Breast epithelium (tissue), 4 donors: ENCODE measurements around the gene SLC48A1. TPM values are rescaled to one million over a fixed set of nuclear protein-coding genes. Genes with fewer than 3 reads are reported as not detected.

Experiments
- DNase-seq, 2 donors: peaks; one replicate each; pipeline ENCODE4 v3.0.0-alpha.2; 2019; ENCODE audit warnings: low spot score in 2 of 2
- H3K27ac ChIP-seq, 2 donors: fragments of 200-600 bp; sonication (generic) in 1 of 2; one replicate each; pipeline ENCODE4 v1.5.1; 2016 to 2019; ENCODE audit warnings: mild to moderate bottlenecking in 1 of 2
- H3K27me3 ChIP-seq, 2 donors: fragments of 200-600 bp; sonication (generic) in 1 of 2; one replicate each; pipeline versions ENCODE4 v1.5.1 to v1.6.0; 2017 to 2019; ENCODE audit warnings: control low read depth in 1 of 2, mild to moderate bottlenecking in 1 of 2
- H3K36me3 ChIP-seq: fragments of 200-600 bp; one replicate; pipeline ENCODE4 v1.5.1; 2019
- H3K4me1 ChIP-seq, 2 donors: fragments of 200-600 bp; sonication (generic); one replicate each; pipeline ENCODE4 v1.5.1; 2016 to 2019; ENCODE audit warnings: control low read depth in 1 of 2
- H3K4me3 ChIP-seq, 3 donors: fragments of 200-600 bp; sonication (generic); 1 replicate in 2 of 3; 2 replicates in 1 of 3; pipeline ENCODE4 v1.5.1; 2016 to 2019; ENCODE audit warnings: mild to moderate bottlenecking in 3 of 3, moderate library complexity in 2 of 3
- H3K9me3 ChIP-seq, 2 donors: fragments of 200-600 bp; sonication (generic) in 1 of 2; one replicate each; pipeline ENCODE4 v1.5.1; 2016 to 2019; ENCODE audit warnings: control low read depth in 1 of 2
- CTCF ChIP-seq, 3 donors: fragments of 450-650 bp; IDR thresholded peaks; one replicate each; pipeline ENCODE4 v1.5.1; 2016 to 2017; ENCODE audit warnings: antibody characterized with exemption in 3 of 3, mild to moderate bottlenecking in 3 of 3, moderate library complexity in 3 of 3
- POLR2A ChIP-seq: fragments of 450-650 bp; IDR thresholded peaks from one replicate; pipeline ENCODE4 v1.6.1; 2016; ENCODE audit warnings: antibody characterized with exemption, mild to moderate bottlenecking, moderate library complexity
- POLR2AphosphoS5 ChIP-seq, 3 donors: sonication (generic); formaldehyde crosslinking; IDR thresholded peaks; one replicate each; pipeline ENCODE4 v1.6.1; 2017; ENCODE audit warnings: antibody characterized with exemption in 3 of 3
- intact Hi-C: fragments of 100-400 bp; cut with DNase I; formaldehyde crosslinking; loops from one replicate; pipeline ENCODE4 v1.15.1; 2023; ENCODE audit warnings: low total_unique reads
- total RNA-seq, 3 donors: library from RNA; depleted of rRNA; stranded (reverse); fragments of >200 nt; gene quantifications; one replicate each; pipeline ENCODE4 v1.1.0, GENCODE V29; 2016

The SLC48A1 gene
- total RNA-seq, 3 donors from 2014 or later = 27.5 to 51.5 (median 30.6) TPM

GRCh38 chr12:47771304-47771703, 1.7 kb upstream of the SLC48A1 start:
- no peak overlapping the region for H3K4me3 ChIP-seq
- no peaks in the 10 kb centered on the region for H3K27me3 ChIP-seq
- intact Hi-C loops = loop anchor here (10.0 kb wide), 1 partner anchor 47 kb away; the partner anchor contains the start of gene ENDOU
- H3K36me3 ChIP-seq = no peaks in the 10 kb centered on the region
- TF ChIP-seq CTCF (IDR thresholded peaks at IDR 0.05) (no peak), POLR2AphosphoS5 (IDR thresholded peaks at IDR 0.05) (no peak), POLR2A (no peak)
- H3K4me1 ChIP-seq = peaks cover 4 to 11% of the 10 kb centered on the region in 2 donors
- H3K27ac ChIP-seq = no peak overlapping the region
- H3K9me3 ChIP-seq = no peaks in the 10 kb centered on the region
- no peak for DNase-seq

GRCh38 chr12:47772094-47772660, 861 bp upstream of the SLC48A1 start:
- peak overlapping the region in 1 of 2 donors; percentile 83 for H3K27ac ChIP-seq
- H3K27me3 ChIP-seq = no peaks in the 10 kb centered on the region
- no peaks in the 10 kb centered on the region for H3K9me3 ChIP-seq
- TF ChIP-seq POLR2AphosphoS5 (IDR thresholded peaks at IDR 0.05) (no peak), POLR2A (no peak), CTCF (IDR thresholded peaks at IDR 0.05) (no peak)
- no peak for DNase-seq
- peak overlapping the region in 1 of 3 donors; percentile 98 for H3K4me3 ChIP-seq
- intact Hi-C loops = loop anchor here (10.0 kb wide), 1 partner anchor 47 kb away; the partner anchor contains the start of gene ENDOU
- H3K36me3 ChIP-seq = no peaks in the 10 kb centered on the region
- peaks cover 10 to 13% of the 10 kb centered on the region in 2 donors for H3K4me1 ChIP-seq

- Histone ChIP-seq H3K27me3 (no peaks in the 10 kb centered on the region), H3K4me1 (peaks cover 16% of the 10 kb centered on the region in 2 donors), H3K36me3 (no peaks in the 10 kb centered on the region), H3K27ac (peak overlapping the region; percentile 83 to 88), H3K4me3 (peak overlapping the region; percentile 92 to 98 (median 93)), H3K9me3 (no peaks in the 10 kb centered on the region)
- TF ChIP-seq CTCF (IDR thresholded peaks at IDR 0.05) (no peak), POLR2AphosphoS5 (IDR thresholded peaks at IDR 0.05) (no peak), POLR2A (no peak)
- DNase-seq = no peak
- intact Hi-C loops = loop anchor here (10.0 kb wide), 1 partner anchor 48 kb away; the partner anchor contains the start of gene ENDOU
Measured at GRCh38 chr12:47772738-47773061, 338 bp upstream of the SLC48A1 start.

- Histone ChIP-seq H3K27me3 (no peaks in the 10 kb centered on the region), H3K36me3 (no peaks in the 10 kb centered on the region), H3K4me1 (peaks cover 19 to 25% of the 10 kb centered on the region in 2 donors), H3K27ac (peak overlapping the region; percentile 83 to 96), H3K9me3 (no peaks in the 10 kb centered on the region), H3K4me3 (peak overlapping the region; percentile 92 to 98 (median 93))
- no peak for DNase-seq
- intact Hi-C loops = loop anchor here (10.0 kb wide), 1 partner anchor 49 kb away; the partner anchor contains the start of gene ENDOU
- TF ChIP-seq POLR2A (no peak), CTCF (IDR thresholded peaks at IDR 0.05) (no peak), POLR2AphosphoS5 (IDR thresholded peaks at IDR 0.05) (no peak)
Measured at GRCh38 chr12:47773858-47774580, 981 bp downstream of the SLC48A1 start.

GRCh38 chr12:47774663-47775062, 1.6 kb downstream of the SLC48A1 start:
- H3K4me3 ChIP-seq = peak overlapping the region in 1 of 3 donors; percentile 98
- H3K9me3 ChIP-seq = no peaks in the 10 kb centered on the region
- H3K27ac ChIP-seq = peak overlapping the region; percentile 81 to 96
- H3K36me3 ChIP-seq = no peaks in the 10 kb centered on the region
- intact Hi-C loops = loop anchor here (10.0 kb wide), 1 partner anchor 50 kb away; the partner anchor contains the start of gene ENDOU
- H3K27me3 ChIP-seq = no peaks in the 10 kb centered on the region
- peaks cover 22 to 27% of the 10 kb centered on the region in 2 donors for H3K4me1 ChIP-seq
- TF ChIP-seq CTCF (IDR thresholded peaks at IDR 0.05) (no peak), POLR2AphosphoS5 (IDR thresholded peaks at IDR 0.05) (no peak), POLR2A (no peak)
- DNase-seq = no peak
